ENCODE data around the gene MUSTN1. TPM values are rescaled to one million over a fixed set of nuclear protein-coding genes. Genes with fewer than 3 reads are reported as not detected.

Gene MUSTN1
- total RNA-seq, 1 donor from 2014 or later = not detected

GRCh38 chr3:52800079-52800478, 34.7 kb downstream of the MUSTN1 start:
- Mint-ChIP-seq H3K27ac (no peak overlapping the region), H3K36me3 (ENCODE audit: insufficient read depth) (no peaks in the 10 kb centered on the region), H3K9me3 (ENCODE audit: low read depth) (no peaks in the 10 kb centered on the region), H3K4me3 (ENCODE audit: low read depth) (no peak overlapping the region), H3K4me1 (ENCODE audit: low read depth) (no peaks in the 10 kb centered on the region), H3K27me3 (no peaks in the 10 kb centered on the region)
- no peak for DNase-seq (ENCODE audit: low spot score, unreplicated experiment)
- no peak for TF ChIP-seq CTCF (IDR thresholded peaks at IDR 0.05; ENCODE audit: unreplicated experiment)

- Mint-ChIP-seq H3K4me1 (ENCODE audit: low read depth) (peaks cover 3% of the 10 kb centered on the region), H3K4me3 (ENCODE audit: low read depth) (no peak overlapping the region), H3K36me3 (ENCODE audit: insufficient read depth) (no peaks in the 10 kb centered on the region), H3K9me3 (ENCODE audit: low read depth) (no peaks in the 10 kb centered on the region), H3K27ac (no peak overlapping the region), H3K27me3 (no peaks in the 10 kb centered on the region)
- peak; percentile 53 for TF ChIP-seq CTCF (IDR thresholded peaks at IDR 0.05; ENCODE audit: unreplicated experiment)
- no peak for DNase-seq (ENCODE audit: low spot score, unreplicated experiment)
Observed at GRCh38 chr3:52798978-52799476, 35.8 kb downstream of the MUSTN1 start.

- H3K27me3 Mint-ChIP-seq = no peaks in the 10 kb centered on the region
- no peaks in the 10 kb centered on the region for H3K36me3 Mint-ChIP-seq (ENCODE audit: insufficient read depth)
- no peak overlapping the region for H3K27ac Mint-ChIP-seq
- H3K9me3 Mint-ChIP-seq (ENCODE audit: low read depth) = no peaks in the 10 kb centered on the region
- peaks cover 3% of the 10 kb centered on the region for H3K4me1 Mint-ChIP-seq (ENCODE audit: low read depth)
- DNase-seq (ENCODE audit: low spot score, unreplicated experiment) = no peak
- no peak overlapping the region for H3K4me3 Mint-ChIP-seq (ENCODE audit: low read depth)
- no peak for TF ChIP-seq CTCF (IDR thresholded peaks at IDR 0.05; ENCODE audit: unreplicated experiment)
Observed at GRCh38 chr3:52798376-52798977, 36.3 kb downstream of the MUSTN1 start.

- H3K27ac Mint-ChIP-seq = no peak overlapping the region
- no peaks in the 10 kb centered on the region for H3K36me3 Mint-ChIP-seq (ENCODE audit: insufficient read depth)
- no peaks in the 10 kb centered on the region for H3K27me3 Mint-ChIP-seq
- no peaks in the 10 kb centered on the region for H3K9me3 Mint-ChIP-seq (ENCODE audit: low read depth)
- peaks cover 7% of the 10 kb centered on the region for H3K4me1 Mint-ChIP-seq (ENCODE audit: low read depth)
- no peak for DNase-seq (ENCODE audit: low spot score, unreplicated experiment)
- no peak for TF ChIP-seq CTCF (IDR thresholded peaks at IDR 0.05; ENCODE audit: unreplicated experiment)
- no peak overlapping the region for H3K4me3 Mint-ChIP-seq (ENCODE audit: low read depth)
Observed at GRCh38 chr3:52796411-52796810, 38.4 kb downstream of the MUSTN1 start.

GRCh38 chr3:52795298-52795900, 39.4 kb downstream of the MUSTN1 start:
- no peaks in the 10 kb centered on the region for H3K36me3 Mint-ChIP-seq (ENCODE audit: insufficient read depth)
- no peak overlapping the region for H3K4me3 Mint-ChIP-seq (ENCODE audit: low read depth)
- no peak for TF ChIP-seq CTCF (IDR thresholded peaks at IDR 0.05; ENCODE audit: unreplicated experiment)
- DNase-seq (ENCODE audit: low spot score, unreplicated experiment) = no peak
- no peaks in the 10 kb centered on the region for H3K9me3 Mint-ChIP-seq (ENCODE audit: low read depth)
- peaks cover 7% of the 10 kb centered on the region for H3K4me1 Mint-ChIP-seq (ENCODE audit: low read depth)
- no peak overlapping the region for H3K27ac Mint-ChIP-seq
- H3K27me3 Mint-ChIP-seq = no peaks in the 10 kb centered on the region
